GM18507 (cell line): ENCODE data around the gene USB1.

Experiments
- DNase-seq: peaks from one replicate; pipeline ENCODE4 v3.0.0; 2011; ENCODE audit warnings: low read depth; ENCODE audit not compliant: insufficient read length; ENCODE audit errors: extremely low spot score
- FAIRE-seq: peaks from 2 replicates; lab custom pipeline; 2011; peaks lifted over from hg19 to GRCh38; lab: Jason Lieb, UNC

Gene USB1, protein sequence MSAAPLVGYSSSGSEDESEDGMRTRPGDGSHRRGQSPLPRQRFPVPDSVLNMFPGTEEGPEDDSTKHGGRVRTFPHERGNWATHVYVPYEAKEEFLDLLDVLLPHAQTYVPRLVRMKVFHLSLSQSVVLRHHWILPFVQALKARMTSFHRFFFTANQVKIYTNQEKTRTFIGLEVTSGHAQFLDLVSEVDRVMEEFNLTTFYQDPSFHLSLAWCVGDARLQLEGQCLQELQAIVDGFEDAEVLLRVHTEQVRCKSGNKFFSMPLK

DNA sequence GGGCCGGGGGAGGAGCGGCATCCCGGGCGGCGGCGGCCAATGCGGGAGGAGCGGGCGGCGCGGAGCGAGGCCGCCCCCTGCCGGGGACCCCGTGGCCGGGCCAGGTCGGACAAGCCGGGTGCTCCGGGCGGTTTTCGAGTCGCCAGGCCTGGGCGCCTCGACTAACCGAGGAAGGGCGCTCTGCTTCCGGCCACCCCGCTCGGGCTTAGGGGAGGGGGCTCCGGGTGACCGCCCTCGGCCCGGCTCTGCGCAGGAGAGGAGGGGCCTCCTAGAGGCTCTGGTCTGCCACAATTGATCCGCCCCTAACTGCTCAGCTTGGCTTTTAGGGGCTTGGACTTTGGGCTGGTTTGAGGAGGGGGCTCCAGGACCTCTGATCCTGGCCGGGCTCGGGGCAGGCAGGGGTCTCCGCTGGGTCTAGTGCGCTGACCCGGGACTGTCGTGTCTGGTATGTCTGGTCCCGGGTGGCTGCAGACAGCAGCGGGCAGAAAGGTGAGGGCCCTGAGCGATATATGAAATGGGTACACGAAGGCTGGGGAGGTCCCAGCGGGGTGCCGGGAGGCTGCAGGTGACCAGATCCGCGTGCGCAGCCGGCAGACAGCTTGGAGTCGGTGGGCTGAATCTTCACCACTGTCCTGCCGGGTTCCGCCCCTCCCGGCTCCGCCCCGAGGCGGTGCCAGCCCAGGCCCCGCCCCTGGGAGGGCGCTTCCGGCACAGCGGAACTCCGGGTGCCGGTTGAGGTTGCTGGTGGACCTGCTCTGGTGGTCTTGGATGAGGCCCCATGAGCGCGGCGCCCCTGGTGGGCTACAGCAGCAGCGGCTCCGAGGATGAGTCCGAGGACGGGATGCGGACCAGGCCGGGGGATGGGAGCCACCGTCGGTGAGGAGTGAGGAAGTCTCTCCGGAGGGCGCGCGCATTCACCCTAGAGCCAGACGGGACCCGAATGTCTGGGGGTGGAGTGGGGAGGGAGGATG, at the start of gene USB1:
Gene USB1, plus strand, starts transcription at position 702 of the 971 bp plus-strand sequence. Its CDS starts 77 bp downstream, at position 779.
- FAIRE-seq (peak; percentile 93), DNase-seq (peak; percentile 95)

DNA sequence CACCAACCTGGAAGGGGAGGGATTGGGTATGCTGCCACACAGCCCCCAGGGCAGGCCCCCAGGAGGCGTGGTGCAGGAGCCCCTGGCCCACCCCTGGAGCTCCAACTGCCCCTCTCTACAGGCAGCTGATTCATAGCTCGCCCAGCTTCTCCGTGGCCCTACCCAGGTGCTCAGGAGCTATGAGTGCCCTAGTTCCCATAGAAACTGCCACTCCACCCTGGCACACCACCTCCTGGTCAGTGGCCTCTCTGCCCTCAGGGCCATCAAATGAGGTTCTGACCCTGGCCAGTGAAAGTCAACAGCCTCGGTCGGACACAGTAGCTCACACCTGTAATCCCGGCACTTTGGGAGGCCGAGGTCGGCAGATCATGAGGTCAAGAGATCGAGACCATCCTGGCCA, 48.3 kb upstream of the USB1 start:
- no peak for DNase-seq
- no peak for FAIRE-seq

- DNase-seq: no peak
- FAIRE-seq: no peak
Observed at GRCh38 chr16:57953857-57954256, 47.4 kb upstream of the USB1 start.

- no peak for FAIRE-seq
Observed at GRCh38 chr16:57955572-57956188, 45.5 kb upstream of the USB1 start.

DNA sequence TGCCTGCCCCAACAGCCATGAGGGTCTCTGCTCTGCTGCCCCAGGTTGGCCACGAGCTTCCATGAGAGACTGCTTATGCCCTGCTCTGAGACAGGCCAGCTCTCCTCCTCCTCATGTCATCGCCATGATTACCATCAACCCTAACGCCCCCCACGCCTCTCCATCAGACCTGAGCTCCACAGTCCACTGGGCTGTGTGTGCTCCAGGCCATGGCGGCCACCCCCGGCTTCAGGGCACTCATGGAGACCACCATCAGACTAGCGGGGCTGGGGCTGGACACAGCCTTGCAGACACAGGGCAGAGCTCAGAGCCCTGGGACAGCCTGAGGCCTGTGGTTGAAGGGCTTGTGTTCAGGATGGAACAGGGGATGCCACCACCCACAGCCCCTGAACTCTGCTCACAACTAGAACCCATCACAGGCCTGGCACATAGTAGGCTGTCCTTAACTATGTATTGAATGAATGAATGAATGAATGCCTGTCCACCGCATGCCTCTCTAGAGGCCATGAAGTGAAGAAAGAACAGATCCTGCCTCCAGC, 44.9 kb upstream of the USB1 start:
- FAIRE-seq (no peak), DNase-seq (no peak)

More at GRCh38 chr16:57955572-57956188, 45.5 kb upstream of the USB1 start:
- DNase-seq: no peak

GRCh38 chr16:57956924-57957672, 44.1 kb upstream of the USB1 start:
- DNase-seq: no peak
- FAIRE-seq: no peak

- DNase-seq (no peak), FAIRE-seq (no peak)
Observed at GRCh38 chr16:57957673-57958392, 43.4 kb upstream of the USB1 start.

DNA sequence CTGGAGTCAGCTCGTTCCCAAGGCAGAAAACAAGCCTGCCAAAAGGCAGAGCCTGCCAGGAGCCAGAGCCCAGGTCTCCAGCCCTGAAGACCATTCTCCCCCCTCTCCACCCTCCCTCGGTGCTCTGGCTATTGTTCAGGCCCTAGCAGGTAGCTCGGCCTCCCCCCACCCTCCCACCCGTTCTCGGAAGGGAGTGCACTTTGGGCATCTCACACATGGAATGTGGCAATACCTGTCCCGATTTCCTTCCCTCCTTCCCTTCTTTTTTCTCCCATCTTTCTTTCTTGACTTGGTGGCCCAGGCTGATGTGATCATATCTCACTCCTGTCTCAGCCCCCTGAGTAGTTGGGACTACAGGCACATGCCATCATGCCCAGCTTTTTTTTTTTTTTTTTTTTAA, 42.7 kb upstream of the USB1 start:
- FAIRE-seq: no peak
- DNase-seq: no peak

- DNase-seq (no peak), FAIRE-seq (no peak)
Observed at GRCh38 chr16:57959121-57959520, 42.1 kb upstream of the USB1 start.

DNA sequence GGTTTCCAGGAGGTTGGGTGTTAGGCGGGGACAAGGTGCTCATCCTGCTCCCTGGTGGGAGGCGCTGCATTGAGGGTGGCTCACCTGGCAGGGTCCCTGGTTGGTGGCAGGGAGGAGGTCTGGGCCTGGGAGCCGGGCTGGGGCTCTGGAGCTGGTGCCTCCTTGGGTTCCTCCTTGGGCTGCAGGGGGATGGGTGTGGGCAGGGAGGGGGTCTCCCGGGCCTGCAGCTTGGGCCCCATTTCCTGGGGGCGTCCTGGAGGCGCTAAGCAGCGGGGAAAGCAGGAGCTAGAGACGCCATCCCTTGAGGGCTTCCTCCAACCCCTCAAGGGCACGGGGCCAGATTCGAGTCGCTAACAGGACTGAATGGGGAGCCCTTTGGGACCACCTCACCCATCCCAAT, 41.4 kb upstream of the USB1 start:
- no peak for DNase-seq

DNA sequence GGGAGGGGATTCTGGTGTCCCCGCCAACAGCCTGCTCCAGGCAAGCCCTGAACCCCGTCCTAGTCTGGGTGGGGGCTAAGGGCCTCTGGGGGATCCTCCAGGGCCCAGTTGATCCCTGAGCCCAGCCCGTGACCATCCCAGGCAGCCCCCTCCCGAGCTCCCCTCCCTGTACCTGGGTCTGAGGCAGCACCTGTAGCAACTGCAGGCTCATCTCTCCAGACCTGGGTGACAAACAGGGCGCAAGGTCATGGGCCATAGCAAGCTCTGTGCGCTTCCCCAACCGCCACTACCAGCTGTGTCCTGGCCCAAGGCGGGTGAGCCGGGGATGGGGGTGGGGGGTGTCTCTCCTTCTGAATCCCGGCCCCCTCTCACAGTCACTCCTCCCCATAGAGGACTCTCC, 40.9 kb upstream of the USB1 start:
- no peak for DNase-seq
- FAIRE-seq: no peak

More for the DNA sequence above, 41.4 kb upstream of the USB1 start:
- no peak for FAIRE-seq

DNA sequence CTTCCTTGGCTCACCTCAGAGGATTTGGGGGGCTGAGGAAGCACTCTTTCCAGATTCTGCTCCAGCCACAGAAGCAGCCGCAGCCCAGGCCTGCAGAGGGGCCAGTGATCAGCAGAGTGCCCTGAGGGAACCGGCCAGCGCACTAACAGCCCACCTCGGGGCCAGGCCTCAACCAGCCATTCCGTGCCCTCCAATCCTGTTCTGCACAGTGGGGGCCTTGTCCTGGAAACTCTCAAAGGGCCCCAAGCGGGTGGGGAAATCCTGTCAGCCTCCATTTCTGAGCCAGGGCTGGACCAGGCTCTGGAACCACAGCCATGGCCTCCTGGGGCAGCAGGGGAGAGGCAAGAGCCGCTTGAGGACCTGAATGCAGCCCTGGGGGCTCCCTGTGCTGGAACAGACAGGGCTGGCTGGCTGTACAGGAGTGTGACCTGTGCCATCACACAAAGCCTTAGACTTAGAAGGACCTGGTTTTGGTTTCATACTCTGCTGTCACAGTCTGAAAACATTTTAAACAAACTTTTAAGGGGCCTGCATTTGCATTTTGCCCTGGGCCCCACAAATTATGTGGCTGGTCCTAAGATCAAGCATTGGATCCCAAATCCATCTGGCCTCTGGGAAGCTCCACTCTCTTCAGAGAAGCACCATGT, 40.3 kb upstream of the USB1 start:
- FAIRE-seq (no peak), DNase-seq (no peak)

DNA sequence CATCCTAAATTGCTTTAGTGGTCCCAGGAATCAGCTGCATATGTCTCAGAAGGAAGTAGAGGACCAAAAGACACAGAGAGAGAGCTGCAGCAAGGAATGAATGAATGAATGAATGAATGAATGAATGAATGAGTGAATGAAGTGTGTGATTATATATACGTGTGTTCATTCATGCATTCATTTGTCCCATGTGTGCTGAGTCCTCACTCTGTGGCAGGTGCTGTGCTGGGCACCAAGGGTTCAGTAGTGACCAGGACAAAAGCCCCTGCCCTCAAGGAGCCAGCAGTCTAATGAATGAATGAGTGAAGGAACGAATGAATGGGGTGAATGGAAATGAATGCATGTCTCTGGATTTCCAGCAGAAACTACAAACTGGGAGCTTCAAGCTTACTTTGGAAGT, 39.7 kb upstream of the USB1 start:
- no peak for FAIRE-seq
- no peak for DNase-seq

DNA sequence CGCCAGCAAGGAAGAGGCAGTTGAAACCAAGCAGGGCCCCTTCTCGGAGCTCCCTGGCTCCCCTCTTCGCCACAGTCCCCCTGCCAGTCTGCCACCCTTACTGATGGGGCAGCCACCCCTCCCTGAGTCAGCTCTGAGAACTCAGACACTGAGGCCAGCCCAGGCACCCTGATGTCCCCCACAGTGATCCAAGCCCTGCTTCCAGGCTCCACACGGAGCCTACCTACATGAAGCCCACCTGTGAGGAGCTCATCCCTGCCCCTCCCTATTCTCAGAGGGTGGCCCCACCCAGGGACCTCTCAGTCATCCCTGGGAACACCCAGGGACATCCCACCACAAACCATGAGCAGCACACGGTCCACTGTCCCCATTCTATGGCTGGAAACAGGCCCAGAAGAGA, 39.2 kb upstream of the USB1 start:
- FAIRE-seq: no peak

DNA sequence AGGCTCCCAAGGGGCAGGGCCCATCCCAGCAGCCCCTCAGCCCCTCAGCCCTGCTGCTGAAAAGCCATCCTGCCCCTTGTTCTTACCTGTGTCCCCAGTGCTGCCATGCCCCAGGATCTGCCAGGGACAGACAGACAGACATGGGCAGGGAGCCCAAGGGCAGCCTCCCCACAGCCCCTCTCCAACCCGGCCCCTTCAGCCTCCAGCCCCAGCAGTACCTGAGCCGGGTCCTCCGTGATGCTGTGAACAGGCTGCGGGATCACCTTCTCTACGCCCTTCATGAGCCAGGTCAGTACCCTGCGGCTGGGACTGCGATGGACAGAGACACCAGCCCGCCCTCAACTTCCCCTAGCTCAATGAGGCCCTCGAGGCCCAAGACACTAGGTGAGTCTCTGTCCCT, 38.5 kb upstream of the USB1 start:
- FAIRE-seq (no peak), DNase-seq (no peak)

More for the DNA sequence above, 39.2 kb upstream of the USB1 start:
- no peak for DNase-seq

- no peak for FAIRE-seq
Observed at GRCh38 chr16:57964157-57964700, 37.0 kb upstream of the USB1 start.

GRCh38 chr16:57966204-57966771, 34.9 kb upstream of the USB1 start:
- no peak for FAIRE-seq
- DNase-seq: no peak

More at GRCh38 chr16:57964157-57964700, 37.0 kb upstream of the USB1 start:
- DNase-seq: no peak

DNA sequence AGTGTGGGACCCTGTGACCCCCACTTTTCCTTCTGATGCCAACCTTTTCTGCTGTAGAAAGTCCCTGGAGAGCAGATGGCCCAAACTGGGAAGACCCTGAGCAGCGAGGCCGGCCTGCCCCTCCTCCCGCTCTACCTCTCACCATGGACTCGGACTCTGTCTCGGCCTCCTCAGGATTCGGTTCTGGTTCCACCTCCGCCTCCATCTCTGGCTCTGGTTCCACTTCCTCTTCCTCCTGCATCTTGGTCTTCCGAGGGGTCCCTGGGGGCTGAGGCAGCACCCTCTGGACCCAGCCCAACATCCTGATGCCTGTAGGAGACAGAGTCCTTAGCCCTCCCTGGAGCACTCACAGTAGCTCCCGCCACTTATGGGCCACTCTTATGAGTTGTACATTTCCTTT, 34.2 kb upstream of the USB1 start:
- FAIRE-seq: no peak

More for the DNA sequence above, 34.2 kb upstream of the USB1 start:
- DNase-seq: no peak
